GM18867 (cell line): ENCODE measurements around the gene PRRG1.
"Not testable (repeated sequence)": the region's sequence is repeated elsewhere in the genome, so short reads cannot be mapped to it uniquely, and the experiment has no call there.

ENCODE experiments used
- ATAC-seq: cut with Tn5 transposase; IDR thresholded peaks from one replicate; pipeline ENCODE4 v1.9.1; 2021; ENCODE audit warnings: mild to moderate bottlenecking, moderate library complexity; ENCODE audit not compliant: unreplicated experiment

The PRRG1 gene

DNA sequence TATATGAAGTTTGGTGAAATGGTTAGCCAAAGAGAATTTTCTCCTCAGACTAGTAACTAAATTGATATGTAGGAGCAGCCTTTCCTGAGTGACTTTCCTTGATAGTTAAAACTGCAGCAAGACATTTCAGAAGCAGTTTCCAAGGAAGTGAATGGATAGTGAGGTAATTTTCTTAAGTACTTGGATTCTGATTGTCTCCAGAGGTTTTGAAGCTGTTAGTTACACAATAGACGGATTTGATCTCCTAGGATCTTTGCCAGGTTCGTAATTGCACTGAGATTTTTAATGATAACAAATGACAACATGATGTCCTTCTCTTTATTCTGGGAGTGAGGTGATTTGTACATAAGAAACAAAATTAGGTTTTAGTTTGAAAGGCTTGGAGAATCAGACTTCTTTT lies 29.2 kb downstream of the PRRG1 start:
- ATAC-seq, result no peak

DNA sequence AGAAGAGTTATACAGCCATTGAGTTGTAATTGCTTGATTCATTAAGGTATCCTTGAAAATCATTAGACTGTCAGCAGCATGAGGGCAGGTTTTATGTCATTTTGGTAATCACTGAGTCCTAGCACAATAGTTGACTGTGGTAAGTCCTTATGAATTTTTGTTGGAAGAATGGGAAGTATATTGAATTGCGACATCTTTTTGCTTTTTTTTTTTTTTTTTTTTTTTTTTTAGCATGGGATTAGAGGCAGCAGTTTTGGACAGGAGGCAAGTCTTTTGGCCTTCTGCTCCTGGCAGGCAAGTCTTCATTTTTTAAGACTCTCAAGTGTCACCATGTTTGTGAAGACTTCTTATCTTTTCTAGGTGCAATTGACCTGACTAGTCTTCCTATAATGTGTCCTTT lies 29.7 kb downstream of the PRRG1 start:
- no peak for ATAC-seq

GRCh38 chrX:37380256-37380655 lies 31.1 kb downstream of the PRRG1 start:
- no peak for ATAC-seq

DNA sequence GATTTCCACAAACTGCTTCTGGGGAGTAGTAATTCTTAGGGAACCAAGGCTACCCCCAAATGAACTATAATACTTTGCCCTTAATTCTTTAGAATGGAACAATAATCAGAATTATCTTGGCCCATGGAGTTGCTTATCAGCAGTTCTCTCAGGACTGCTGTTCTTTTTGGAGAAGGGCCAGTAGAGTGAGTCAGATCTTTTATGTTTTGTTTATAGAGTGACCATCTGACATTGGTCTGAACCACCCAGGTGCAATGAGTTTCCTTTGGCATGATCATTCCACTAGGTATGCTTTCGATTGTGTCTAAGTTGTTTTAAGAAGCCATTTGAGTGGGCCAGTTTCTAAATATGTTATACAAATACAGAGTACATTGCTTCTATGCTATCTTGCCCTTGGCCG lies 31.8 kb downstream of the PRRG1 start:
- no peak for ATAC-seq

DNA sequence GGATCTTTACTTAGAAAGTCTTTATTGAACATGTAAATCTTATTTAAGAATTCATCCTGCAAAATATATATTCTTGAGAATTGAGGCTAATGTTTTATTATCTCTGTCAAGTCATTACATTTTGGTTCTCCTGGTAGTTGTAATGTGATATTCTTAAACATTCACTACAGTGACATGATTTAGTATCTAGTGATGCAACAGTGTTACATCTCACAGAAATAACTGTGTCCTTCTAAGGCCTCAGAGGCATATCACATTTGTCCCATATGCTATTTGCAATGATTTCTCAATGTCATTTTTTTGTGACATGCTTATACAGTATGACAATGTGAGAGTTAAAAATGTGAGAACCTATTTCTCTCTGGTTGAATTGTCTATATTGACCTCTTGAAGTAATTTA lies 34.1 kb downstream of the PRRG1 start:
- ATAC-seq, result no peak

GRCh38 chrX:37388413-37388812 lies 39.2 kb downstream of the PRRG1 start:
- no peak for ATAC-seq

- no peak for ATAC-seq
Observed at GRCh38 chrX:37405956-37406355, 56.8 kb downstream of the PRRG1 start.

- no peak for ATAC-seq
Observed at GRCh38 chrX:37407736-37408135, 58.6 kb downstream of the PRRG1 start.

- ATAC-seq, result no peak
Observed at GRCh38 chrX:37409278-37409677, 60.1 kb downstream of the PRRG1 start.

- no peak for ATAC-seq
Observed at GRCh38 chrX:37420185-37420584, 71.0 kb downstream of the PRRG1 start.

GRCh38 chrX:37420756-37421155 lies 71.6 kb downstream of the PRRG1 start:
- ATAC-seq, result no peak

DNA sequence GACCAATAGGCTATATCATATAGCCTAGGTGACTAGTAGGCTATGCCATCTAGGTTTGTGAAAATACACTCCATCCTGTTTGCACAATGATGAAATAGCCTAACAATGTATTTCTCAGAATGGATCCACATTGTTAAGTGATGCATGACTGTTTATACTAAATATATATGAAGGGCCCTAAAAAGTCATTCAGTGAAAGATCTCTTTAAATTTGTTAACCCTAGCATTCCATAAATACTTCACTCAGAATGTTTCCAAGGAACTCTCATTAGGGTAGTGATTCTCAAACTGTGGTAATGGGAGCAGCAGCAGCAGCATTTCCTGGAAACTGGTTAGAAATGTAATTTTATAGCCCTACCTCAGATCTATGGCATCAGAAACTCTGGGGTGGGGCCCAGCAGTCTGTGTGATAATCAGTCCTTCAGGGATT lies 74.9 kb downstream of the PRRG1 start:
- ATAC-seq, result no peak

- no peak for ATAC-seq
Observed at GRCh38 chrX:37425370-37425769, 76.2 kb downstream of the PRRG1 start.

GRCh38 chrX:37428962-37429361 lies 79.8 kb downstream of the PRRG1 start:
- not testable (repeated sequence) for ATAC-seq

- ATAC-seq, result no peak
Observed at GRCh38 chrX:37434362-37434761, 85.2 kb downstream of the PRRG1 start.

DNA sequence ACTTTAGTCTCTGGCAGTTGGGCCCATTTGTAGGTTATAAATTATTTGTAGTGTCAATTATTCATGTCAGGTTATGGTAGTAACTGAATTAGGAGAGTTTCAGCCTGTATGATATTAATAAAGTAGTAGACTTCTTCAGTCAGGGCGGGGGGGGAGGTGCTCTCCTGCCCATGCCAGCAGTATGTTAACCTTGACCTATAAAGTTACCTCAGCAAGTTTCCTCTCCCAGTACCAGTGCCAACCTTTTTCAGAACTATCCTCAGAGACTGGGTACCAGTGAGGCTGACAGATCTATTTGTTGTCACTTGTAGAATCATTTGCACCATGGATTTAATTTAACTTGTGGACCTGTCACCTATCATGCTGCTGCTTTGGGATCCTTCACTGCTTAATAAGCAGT lies 88.0 kb downstream of the PRRG1 start:
- ATAC-seq, result no peak

- ATAC-seq, result no peak
Observed at GRCh38 chrX:37441377-37441776, 92.2 kb downstream of the PRRG1 start.

GRCh38 chrX:37445182-37445581 lies 96.0 kb downstream of the PRRG1 start:
- no peak for ATAC-seq

DNA sequence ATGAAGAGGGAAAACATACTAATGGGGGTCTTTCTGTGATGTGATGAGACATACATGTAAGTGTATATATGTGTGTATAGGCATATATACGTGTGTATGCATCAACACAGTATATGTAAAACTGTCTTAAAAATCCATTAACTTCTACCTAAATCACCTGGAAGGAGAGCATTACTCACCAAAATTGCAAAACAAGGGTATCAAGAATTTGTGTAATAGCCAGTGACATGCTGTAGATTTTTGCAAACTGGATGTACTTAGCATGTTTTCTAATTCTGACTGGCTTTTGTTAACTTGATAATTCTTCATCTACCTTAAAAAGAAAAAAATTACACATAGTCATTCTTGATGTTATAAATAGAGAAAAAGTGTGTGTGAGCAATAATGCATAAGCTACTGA lies 104.7 kb downstream of the PRRG1 start:
- ATAC-seq, result no peak

DNA sequence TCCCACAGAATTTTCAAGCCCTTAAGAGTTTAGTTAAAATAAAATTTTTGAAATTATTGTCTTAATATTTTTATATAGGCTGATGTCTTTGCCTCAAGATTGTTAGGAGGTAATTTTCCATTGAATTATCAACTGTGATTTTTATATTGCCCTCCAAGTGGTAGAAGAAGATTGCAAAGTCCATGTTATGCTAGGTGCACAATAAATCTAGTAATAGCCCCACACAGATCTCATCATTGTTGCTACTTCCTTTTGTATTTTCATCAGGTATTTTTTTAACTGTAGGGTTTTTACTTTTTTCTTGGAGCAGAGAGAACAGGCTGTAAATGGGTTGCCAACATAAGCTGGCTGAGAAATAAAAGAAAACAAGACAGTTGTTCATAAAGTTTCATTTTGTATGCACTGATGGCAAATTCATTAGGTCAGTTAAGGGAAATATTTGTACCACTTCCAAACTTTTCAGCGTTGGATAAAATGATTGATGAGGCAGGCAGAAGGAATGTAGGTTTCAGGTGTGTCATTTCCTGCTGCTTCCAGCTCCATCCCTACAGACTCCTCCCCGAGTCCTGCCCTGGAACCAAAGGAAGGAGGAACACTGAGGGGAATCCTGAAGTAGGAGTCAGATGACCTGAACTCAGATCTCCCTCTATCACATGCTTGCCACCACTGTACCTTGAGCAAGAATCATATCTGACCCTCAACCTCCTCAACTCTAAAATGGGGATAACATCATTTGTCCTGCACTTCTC lies 105.5 kb downstream of the PRRG1 start:
- ATAC-seq, result no peak

- ATAC-seq, result no peak
Observed at GRCh38 chrX:37455381-37455780, 106.2 kb downstream of the PRRG1 start.

DNA sequence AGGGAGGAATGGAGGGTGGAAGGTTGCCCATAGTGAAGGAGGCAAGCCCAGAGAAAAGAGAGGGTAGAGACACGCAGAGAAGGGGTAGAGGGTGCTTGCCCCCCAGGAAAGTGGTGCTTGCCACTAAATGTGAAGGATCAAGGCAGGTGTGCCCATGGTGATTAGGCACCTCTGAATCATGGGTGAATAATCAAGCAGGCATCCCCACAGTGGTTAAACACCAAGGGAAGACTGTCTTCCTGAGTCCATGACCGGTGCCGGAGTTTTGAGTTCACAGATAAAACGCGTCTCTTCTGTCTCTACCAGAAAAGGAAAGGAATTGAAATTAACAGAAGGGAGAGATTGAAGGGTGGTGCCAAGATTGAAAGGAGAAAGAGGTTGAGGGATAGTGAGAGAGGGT lies 111.1 kb downstream of the PRRG1 start:
- ATAC-seq, result not testable (repeated sequence)

DNA sequence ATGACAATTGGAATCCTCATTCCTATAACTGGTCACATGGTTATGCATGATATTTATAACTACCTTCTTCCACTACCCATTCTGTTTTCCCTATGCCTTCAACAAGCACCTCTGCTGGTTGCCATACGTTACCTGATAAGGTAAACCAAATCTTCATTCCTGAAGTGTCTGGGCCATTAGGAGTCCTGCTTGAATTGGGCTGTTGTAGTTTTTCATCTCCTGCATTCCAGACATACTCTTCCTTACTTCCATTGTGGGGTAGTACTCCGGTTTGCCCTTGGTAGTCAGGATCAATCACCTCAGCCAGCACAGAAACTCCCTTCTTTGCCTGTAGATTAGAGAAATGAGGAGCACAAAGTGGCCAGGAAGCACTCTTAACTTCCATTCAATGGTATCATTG lies 113.2 kb downstream of the PRRG1 start:
- ATAC-seq, result no peak
